Activated CD4-positive, alpha-beta T cell treated with anti-CD3 and anti-CD28 coated beads for 4 hours (primary cell): ENCODE results near the gene DOCK1.

Experiments used
- DNase-seq, 2 donors: peaks; one replicate each; pipeline ENCODE4 v3.0.0-alpha.2; 2020

DOCK1 gene

GRCh38 chr10:127451628-127452027 is 546.4 kb downstream of the DOCK1 start:
- no peak for DNase-seq

GRCh38 chr10:127452568-127452967 is 547.3 kb downstream of the DOCK1 start:
- no peak for DNase-seq

GRCh38 chr10:127453706-127454105 is 548.5 kb downstream of the DOCK1 start:
- no peak for DNase-seq

- DNase-seq: no peak
Observed at GRCh38 chr10:127456122-127456521, 550.9 kb downstream of the DOCK1 start.

- no peak for DNase-seq
Observed at GRCh38 chr10:127458016-127458810, 553.0 kb downstream of the DOCK1 start.

GRCh38 chr10:127458829-127459228 is 553.6 kb downstream of the DOCK1 start:
- no peak for DNase-seq

- DNase-seq: no peak
Observed at GRCh38 chr10:127459918-127460317, 554.7 kb downstream of the DOCK1 start.

GRCh38 chr10:127462643-127463295 is 557.5 kb downstream of the DOCK1 start:
- no peak for DNase-seq

- DNase-seq: no peak
Observed at GRCh38 chr10:127463548-127463947, 558.3 kb downstream of the DOCK1 start.

GRCh38 chr10:127464561-127464960 is 559.3 kb downstream of the DOCK1 start:
- DNase-seq: no peak

GRCh38 chr10:127467811-127468210 is 562.6 kb downstream of the DOCK1 start:
- DNase-seq: no peak

- no peak for DNase-seq
Observed at GRCh38 chr10:127468632-127469031, 563.4 kb downstream of the DOCK1 start.

GRCh38 chr10:127470911-127471310 is 565.7 kb downstream of the DOCK1 start:
- DNase-seq: no peak

- no peak for DNase-seq
Observed at GRCh38 chr10:127472976-127473375, 567.7 kb downstream of the DOCK1 start.

GRCh38 chr10:127474501-127474900 is 569.3 kb downstream of the DOCK1 start:
- no peak for DNase-seq

GRCh38 chr10:127485153-127485857 is 580.1 kb downstream of the DOCK1 start:
- no peak for DNase-seq

- DNase-seq: no peak
Observed at GRCh38 chr10:127486355-127486754, 581.1 kb downstream of the DOCK1 start.

GRCh38 chr10:127492607-127493250 is 587.5 kb downstream of the DOCK1 start:
- no peak for DNase-seq

GRCh38 chr10:127496035-127496434 is 590.8 kb downstream of the DOCK1 start:
- DNase-seq: no peak

- DNase-seq: no peak
Observed at GRCh38 chr10:127497685-127498084, 592.5 kb downstream of the DOCK1 start.

GRCh38 chr10:127498087-127498486 is 592.9 kb downstream of the DOCK1 start:
- no peak for DNase-seq

- no peak for DNase-seq
Observed at GRCh38 chr10:127500127-127500526, 594.9 kb downstream of the DOCK1 start.
